ENCODE measurements around the gene ABLIM1. TPM values are rescaled to one million over a fixed set of nuclear protein-coding genes. Genes with fewer than 3 reads are reported as not detected.

ABLIM1 gene
- total and polyA plus RNA-seq, 2 experiments from 2014 or later = 21.9 to 45.1 TPM

Small RNAs within 50 kb of the gene (small RNA-seq; reads per million reads assigned to genes)
- not detected for gene RN7SL384P (ENCODE audit: low replicate concordance)

Other genes with a start within 250 kb of the ABLIM1 start
- 11.8 and 13.7 TPM in 2 replicates for gene FHIP2A, start 163.5 kb upstream of the ABLIM1 start, total RNA-seq (2014; rRNA removed; shearing (Covaris generic))
- gene FHIP2A, start 163.5 kb upstream of the ABLIM1 start, polyA plus RNA-seq (2016; fragmentation: Nextera tagmentation; extraction: Ambion mirVana) = 6.1 and 6.7 TPM in 2 replicates